Heart right ventricle (tissue), 16 donors: ENCODE results near the gene MZF1. TPM values are rescaled to one million over a fixed set of nuclear protein-coding genes. Genes with fewer than 3 reads are reported as not detected.
"Not testable (repeated sequence)": the region's sequence is repeated elsewhere in the genome, so short reads cannot be mapped to it uniquely, and the experiment has no call there.

Experiments used
- ATAC-seq, 8 donors: fragments of 200-7000 bp; cut with Tn5 transposase; one replicate each; pipeline ENCODE4 v1.9.1; 2020; ENCODE audit warnings: mild to moderate bottlenecking in 8 of 8, moderate library complexity in 8 of 8, moderate number of reproducible peaks in 1 of 8
- DNase-seq, 2 donors: peaks; one replicate each; pipeline ENCODE4 v3.0.0-alpha.2; 2020
- H3K27ac ChIP-seq, 10 donors: fragments of 200-600 bp; sonication (generic) in 2 of 10; one replicate each; pipeline versions ENCODE4 v1.5.0 to v1.8.0; 2020 to 2022; ENCODE audit warnings: mild to moderate bottlenecking in 3 of 10
- H3K27me3 ChIP-seq, 7 donors: fragments of 200-600 bp; one replicate each; pipeline ENCODE4 v1.8.0; 2021 to 2022; ENCODE audit warnings: mild to moderate bottlenecking in 2 of 7
- H3K36me3 ChIP-seq, 9 donors: fragments of 200-600 bp; sonication (generic) in 1 of 9; one replicate each; pipeline versions ENCODE4 v1.5.0 to v1.8.0; 2020 to 2022; ENCODE audit warnings: mild to moderate bottlenecking in 2 of 9
- H3K4me1 ChIP-seq, 9 donors: fragments of 200-600 bp; sonication (generic) in 1 of 9; one replicate each; pipeline versions ENCODE4 v1.5.0 to v1.8.0; 2020 to 2022; ENCODE audit warnings: mild to moderate bottlenecking in 4 of 9
- H3K4me3 ChIP-seq, 10 donors: fragments of 200-600 bp; sonication (generic) in 2 of 10; one replicate each; pipeline versions ENCODE4 v1.5.0 to v1.8.0; 2020 to 2022; ENCODE audit warnings: mild to moderate bottlenecking in 7 of 10, moderate library complexity in 2 of 10
- H3K9me3 ChIP-seq, 11 donors: fragments of 200-600 bp in 10 of 11; sonication (generic) in 2 of 11; one replicate each; pipeline versions ENCODE4 v1.5.0 to v1.8.0; 2013 to 2022; ENCODE audit warnings: mild to moderate bottlenecking in 2 of 11, control low read depth in 1 of 11, moderate library complexity in 1 of 11
- CTCF ChIP-seq, 9 donors: fragments of 200-600 bp; sonication (generic) in 2 of 9; IDR thresholded peaks; one replicate each; pipeline versions ENCODE4 v1.5.0 to v1.8.0; 2021 to 2022; ENCODE audit warnings: antibody characterized with exemption in 9 of 9, mild to moderate bottlenecking in 5 of 9, moderate library complexity in 1 of 9
- WGBS, 2 donors: extraction: QIAGEN DNeasy Blood & Tissue Kit; methylation state at CpG; one replicate each; pipeline ENCODE4 v1.1.7; 2013; ENCODE audit warnings: inconsistent platforms in 1 of 2; 5-methylcytosine and 5-hydroxymethylcytosine counted together
- intact Hi-C, 10 donors: fragments of 100-400 bp; cut with DNase I; formaldehyde crosslinking; loops; one replicate each; pipeline versions ENCODE4 v1.11.1 to v1.14.2; 2022
- polyA plus RNA-seq, 2 donors: library from polyadenylated mRNA; stranded (reverse); fragments of 200-250 nt; gene quantifications; one replicate each; pipeline ENCODE4 v1.2.3, GENCODE V29; 2013
- total RNA-seq, 10 donors: library from RNA; stranded (reverse); fragmentation: NEBNext Ultra II Directional in 3 of 10; extraction: Animal tissue kit (Norgen Biotek cat#: 25700) in 3 of 10; gene quantifications; one replicate each; pipeline versions ENCODE4 v1.2.1 to v1.2.4, GENCODE V29; 2021 to 2023
- donor health status: Arrhythmogenic right ventricular cardiomyopathy.
- donor health status: ischemic (EF 13 %, LVEDD 7.1; RV severe dilation, severe dysfunction).
- donor health status: healthy with polysubstance abuse.
- donor health status: DM: no; HTN: yes; CAD: no.
- donor health status: DM: no; HTN: no; CAD: no.
- donor health status: ischemic (EF 25% LVEDD 6.9; RV normal size, moderate dysfunction).
- donor health status: ischemic (EF 25% LVEDD 5.7; RV mildly dilated, moderate dysfunction).
- donor health status: healthy.
- donor health status: DM: yes; HTN: yes; CAD: no.
- donor health status: Ischemic cardiomyopathy.
- donor health status: ischemic (EF 35%, LVEDD 5.7; RV mildly dilated, moderate dysfunction).
- donor health status: nonischemic (EF 11% LVEDD 7.7; RV severe dilation, severe dysfunction).
- donor health status: DM: yes; HTN: yes; CAD: no.
- donor health status: PGD.
- donor health status: ischemic (EF 29% LVEDD 5.4; RV normal size, mild dysfunction).
- donor health status: nonischemic (EF 23%, LVEDD 6.1; RV moderate dilation, normal function).

Gene MZF1
- total and polyA plus RNA-seq, 12 donors = 4.4 to 28.0 (median 8.3) TPM

- 0% methylated on average over 50 to 78 of the region's 92 CpGs for WGBS, 2 donors
- Histone ChIP-seq H3K27me3 (no peaks in the 10 kb centered on the region), H3K4me1 (peaks cover 14 to 34% (median 29%) of the 10 kb centered on the region in 9 donors), H3K36me3 (peaks cover 0 to 43% (median 27%) of the 10 kb centered on the region in 9 donors), H3K4me3 (peak overlapping the region; percentile 67 to 97 (median 88)), H3K9me3 (no peaks in the 10 kb centered on the region), H3K27ac (peak overlapping the region; percentile 89 to 99 (median 96))
- TF ChIP-seq CTCF (IDR thresholded peaks at IDR 0.05) = no peak
- intact Hi-C loops = loop anchor here in 3 of 10 donors (1.0 kb wide), 3 partner anchors 11 to 25 kb away; partner anchors contain the start of genes CHMP2A (in 1 of the 3) and ZBTB45 (in 1 of the 3)
- DNase-seq = peak in 1 of 2 donors; percentile 50
- ATAC-seq = peak in 5 of 8 donors; percentile 1 to 31 (median 10)
Observed at GRCh38 chr19:58544591-58545285, 28.4 kb downstream of the MZF1 start.

GRCh38 chr19:58543826-58544590 is 29.1 kb downstream of the MZF1 start, which contains the start of gene TRIM28:
Gene TRIM28 (plus strand): TSS chr19:58544064. CDS start chr19:58544758, 694 bp downstream.
- H3K4me3 ChIP-seq = peak within 1 kb of the TSS; percentile 67 to 97 (median 88)
- DNase-seq = peak; percentile 98 to 99
- no peaks in the 10 kb centered on the region for H3K27me3 ChIP-seq
- intact Hi-C loops = loop anchor here in 4 of 10 donors (1.0 to 2.0 kb wide), 4 partner anchors 11 to 25 kb away; partner anchors contain the start of genes ZBTB45 (in 2 of the 4) and CHMP2A (in 1 of the 4)
- peaks cover 0 to 36% (median 19%) of the 10 kb centered on the region in 9 donors for H3K36me3 ChIP-seq
- no peak for TF ChIP-seq CTCF (IDR thresholded peaks at IDR 0.05)
- 0 to 1% methylated on average over 63 to 73 of the region's 73 CpGs for WGBS, 2 donors
- peaks cover 14 to 34% (median 29%) of the 10 kb centered on the region in 9 donors for H3K4me1 ChIP-seq
- peak; percentile 95 to 98 (median 98) for ATAC-seq
- no peaks in the 10 kb centered on the region for H3K9me3 ChIP-seq
- H3K27ac ChIP-seq = peak within 1 kb of the TSS; percentile 89 to 99 (median 96)

- Histone ChIP-seq H3K36me3 (peaks cover 0 to 24% (median 7%) of the 10 kb centered on the region in 9 donors), H3K4me3 (peak overlapping the region in 8 of 10 donors; percentile 67 to 97 (median 85)), H3K27ac (peak overlapping the region in 9 of 10 donors; percentile 89 to 99 (median 95)), H3K27me3 (peaks cover 0 to 11% (median 10%) of the 10 kb centered on the region in 7 donors), H3K4me1 (peaks cover 19 to 44% (median 31%) of the 10 kb centered on the region in 9 donors)
- DNase-seq, H3K9me3 ChIP-seq, ATAC-seq: not testable (repeated sequence)
- intact Hi-C loops = loop anchor here in 1 of 10 donors (2.0 kb wide), 1 partner anchor 24 kb away; the partner anchor contains the start of gene ZBTB45
- 71 to 78% methylated on average over 18 of the region's 18 CpGs for WGBS, 2 donors
Observed at GRCh38 chr19:58542641-58543372, 30.3 kb downstream of the MZF1 start.

- H3K4me1 ChIP-seq = peaks cover 5 to 19% (median 14%) of the 10 kb centered on the region in 9 donors
- intact Hi-C loops, DNase-seq, H3K27ac ChIP-seq, H3K4me3 ChIP-seq, ATAC-seq, H3K36me3 ChIP-seq, H3K9me3 ChIP-seq: not testable (repeated sequence)
- peaks cover 0 to 22% (median 16%) of the 10 kb centered on the region in 7 donors for H3K27me3 ChIP-seq
Observed at GRCh38 chr19:58539169-58539559, 34.0 kb downstream of the MZF1 start.
